ENCODE results near the gene CR1.

GRCh38 chr1:207631137-207631536 lies 135.2 kb downstream of the CR1 start:
- no peak for TF ChIP-seq CTCF (IDR thresholded peaks at IDR 0.05; ENCODE audit: insufficient read depth, low read depth, low read length)
- TF ChIP-seq EZH2 (IDR thresholded peaks at IDR 0.05; ENCODE audit: insufficient read depth, low read length), result no peak
